AG04449 (cell line): Measurements from ENCODE around the gene RHBDL3.
A peak's percentile ranks its signal among the peaks of the same experiment; 100 is the strongest.
"Not testable (repeated sequence)": the region's sequence is repeated elsewhere in the genome, so short reads cannot be mapped to it uniquely, and the experiment has no call there.

Experiments used
- CTCF ChIA-PET: fragments of 350-600 bp; formaldehyde crosslinking; extraction: SDS; loops from one replicate; lab custom pipeline; 2021; ENCODE audit warnings: antibody characterized with exemption; lab: Yijun Ruan, JAX
- POLR2A ChIA-PET: fragments of 400-600, 350-600 bp; formaldehyde crosslinking; extraction: SDS; loops from one replicate; lab custom pipeline; 2020; ENCODE audit warnings: antibody characterized with exemption, inconsistent platforms; lab: Yijun Ruan, JAX
- DNase-seq: peaks from one replicate; pipeline ENCODE4 v3.0.0-alpha.2; 2010; ENCODE audit warnings: low read depth, low spot score
- H3K4me3 ChIP-seq: 2 replicates; pipeline ENCODE4 v1.5.1; 2011; ENCODE audit warnings: low read depth, mild to moderate bottlenecking, control low read depth, low read length
- TF ChIP-seq, protein P1 (sequence below): IDR thresholded peaks from one replicate; pipeline ENCODE4 v1.5.1; 2011; ENCODE audit warnings: mild to moderate bottlenecking, moderate library complexity, low read length, control low read depth, inconsistent platforms; ENCODE audit not compliant: insufficient read depth; ENCODE audit errors: missing control alignments

Gene RHBDL3

DNA sequence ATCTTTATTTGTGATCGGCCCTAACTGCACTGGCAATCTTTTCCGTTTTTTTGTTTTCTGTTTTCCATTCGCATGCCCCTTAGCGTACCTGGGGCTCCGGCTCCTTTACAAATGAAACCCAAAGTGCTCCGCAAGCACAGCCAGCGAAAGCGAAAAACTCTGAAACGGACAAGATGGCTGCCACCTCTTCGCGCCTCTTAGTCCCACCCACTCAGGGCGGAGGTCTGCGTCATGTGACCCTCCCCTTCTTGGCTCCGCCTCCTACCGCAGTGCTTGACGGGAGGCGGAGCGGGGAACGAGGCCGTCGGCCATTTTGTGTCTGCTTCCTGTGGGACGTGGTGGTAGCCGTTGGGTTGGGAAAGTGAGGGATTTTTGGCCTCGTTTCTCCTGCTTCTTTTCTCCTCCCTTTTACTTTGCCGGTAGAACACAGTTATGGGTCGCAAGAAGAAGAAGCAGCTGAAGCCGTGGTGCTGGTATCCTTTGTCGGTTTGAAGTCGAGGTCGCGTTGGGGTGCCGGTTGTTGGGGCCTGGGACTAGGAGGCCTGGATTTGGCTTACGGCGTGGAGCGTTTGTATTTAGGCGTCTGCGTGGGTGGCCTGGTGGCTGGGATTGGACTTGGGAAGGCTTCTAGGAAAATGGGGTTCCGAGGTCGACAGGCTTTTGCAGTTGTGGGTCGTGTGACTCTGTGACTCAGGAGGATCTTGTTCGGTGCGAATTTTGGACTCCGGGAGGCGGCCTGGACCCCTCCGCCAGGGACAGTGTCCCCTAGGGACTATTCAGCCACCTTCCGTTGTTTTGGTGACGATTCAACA is 84.4 kb downstream of the RHBDL3 start, which contains the start of gene ZNF207:
TSS of gene ZNF207 (plus strand) at position 304 of the 812 bp plus-strand sequence. CDS start at position 433, 129 bp downstream.
- ChIA-PET POLR2A (interaction anchor here (1.0 kb wide), 1 partner anchor 8 kb away, joined by 8 read pairs; no protein-coding TSS in a partner anchor), CTCF (interaction anchor here (1.5 to 2.0 kb wide), 2 partner anchors 24 to 97 kb away, joined by 3 to 8 read pairs; no protein-coding TSS in a partner anchor)
- H3K4me3 ChIP-seq: peak within 1 kb of the TSS; percentile 88
- peak; percentile 75 for DNase-seq
- TF ChIP-seq, protein P1, sequence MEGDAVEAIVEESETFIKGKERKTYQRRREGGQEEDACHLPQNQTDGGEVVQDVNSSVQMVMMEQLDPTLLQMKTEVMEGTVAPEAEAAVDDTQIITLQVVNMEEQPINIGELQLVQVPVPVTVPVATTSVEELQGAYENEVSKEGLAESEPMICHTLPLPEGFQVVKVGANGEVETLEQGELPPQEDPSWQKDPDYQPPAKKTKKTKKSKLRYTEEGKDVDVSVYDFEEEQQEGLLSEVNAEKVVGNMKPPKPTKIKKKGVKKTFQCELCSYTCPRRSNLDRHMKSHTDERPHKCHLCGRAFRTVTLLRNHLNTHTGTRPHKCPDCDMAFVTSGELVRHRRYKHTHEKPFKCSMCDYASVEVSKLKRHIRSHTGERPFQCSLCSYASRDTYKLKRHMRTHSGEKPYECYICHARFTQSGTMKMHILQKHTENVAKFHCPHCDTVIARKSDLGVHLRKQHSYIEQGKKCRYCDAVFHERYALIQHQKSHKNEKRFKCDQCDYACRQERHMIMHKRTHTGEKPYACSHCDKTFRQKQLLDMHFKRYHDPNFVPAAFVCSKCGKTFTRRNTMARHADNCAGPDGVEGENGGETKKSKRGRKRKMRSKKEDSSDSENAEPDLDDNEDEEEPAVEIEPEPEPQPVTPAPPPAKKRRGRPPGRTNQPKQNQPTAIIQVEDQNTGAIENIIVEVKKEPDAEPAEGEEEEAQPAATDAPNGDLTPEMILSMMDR: no peak

DNA sequence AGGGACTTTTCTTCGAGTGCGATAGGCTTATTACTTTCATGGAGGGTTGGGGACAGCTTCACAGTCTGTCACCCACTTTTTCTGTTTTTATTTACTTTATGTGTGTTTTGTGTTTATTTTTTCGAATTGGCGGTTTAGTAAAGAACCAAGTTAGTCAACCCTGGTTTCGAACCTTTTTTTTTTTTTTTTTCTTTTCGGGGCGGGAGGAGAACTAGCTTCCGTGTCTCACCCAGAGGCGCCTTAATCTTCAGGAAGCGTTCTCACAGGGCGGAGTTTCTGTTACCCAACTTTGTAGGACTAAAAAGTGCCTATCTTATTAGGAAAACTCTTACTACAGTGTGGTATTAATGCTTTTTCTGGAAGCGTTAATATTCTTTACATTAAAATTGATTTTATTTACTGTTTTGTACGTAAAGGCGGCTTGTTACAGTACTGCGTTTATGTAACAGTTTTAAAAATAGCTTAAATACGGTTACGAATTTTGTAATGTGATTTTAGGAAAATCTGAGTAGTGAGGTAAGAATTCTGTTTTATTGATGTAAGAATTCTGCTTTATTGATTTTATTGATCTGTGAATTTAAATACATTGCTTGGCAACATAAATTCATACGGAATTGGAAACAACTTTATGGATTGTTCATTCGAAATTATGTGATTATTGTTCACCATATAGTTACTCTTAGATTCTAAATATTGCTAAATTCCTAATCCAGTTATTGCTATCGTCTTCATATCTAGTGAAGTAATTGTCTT is 85.2 kb downstream of the RHBDL3 start:
- no peak for DNase-seq
- POLR2A ChIA-PET: interaction anchor here (0.8 to 1.0 kb wide), 2 partner anchors 9 to 15 kb away, joined by 3 to 8 read pairs; no protein-coding TSS in a partner anchor
- CTCF ChIA-PET: interaction anchor here (1.2 to 2.0 kb wide), 3 partner anchors 18 to 98 kb away, joined by 3 to 8 read pairs (median 3); no protein-coding TSS in a partner anchor
- H3K4me3 ChIP-seq: peak overlapping the region; percentile 88
- TF ChIP-seq, protein P1: no peak

DNA sequence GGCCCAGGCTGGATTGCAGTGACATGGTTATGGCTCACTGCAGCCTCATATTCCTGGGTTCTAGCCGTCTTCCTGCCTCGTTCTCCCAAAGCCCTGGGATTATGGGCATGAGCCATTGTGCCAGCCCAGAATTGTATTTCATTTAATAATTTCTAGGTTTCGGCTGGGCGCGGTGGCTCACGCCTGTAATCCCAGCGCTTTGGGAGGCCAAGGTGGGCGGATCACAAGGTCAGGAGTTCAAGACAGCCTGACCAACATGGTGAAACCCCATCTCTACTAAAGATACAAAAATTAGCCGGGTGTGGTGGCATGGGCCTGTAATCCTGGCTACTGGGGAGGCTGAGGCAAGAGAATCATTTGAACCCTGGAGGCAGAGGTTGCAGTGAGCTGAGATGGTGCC is 87.1 kb downstream of the RHBDL3 start:
- H3K4me3 ChIP-seq: peak overlapping the region; percentile 36
- DNase-seq, CTCF ChIA-PET, POLR2A ChIA-PET: not testable (repeated sequence)

DNA sequence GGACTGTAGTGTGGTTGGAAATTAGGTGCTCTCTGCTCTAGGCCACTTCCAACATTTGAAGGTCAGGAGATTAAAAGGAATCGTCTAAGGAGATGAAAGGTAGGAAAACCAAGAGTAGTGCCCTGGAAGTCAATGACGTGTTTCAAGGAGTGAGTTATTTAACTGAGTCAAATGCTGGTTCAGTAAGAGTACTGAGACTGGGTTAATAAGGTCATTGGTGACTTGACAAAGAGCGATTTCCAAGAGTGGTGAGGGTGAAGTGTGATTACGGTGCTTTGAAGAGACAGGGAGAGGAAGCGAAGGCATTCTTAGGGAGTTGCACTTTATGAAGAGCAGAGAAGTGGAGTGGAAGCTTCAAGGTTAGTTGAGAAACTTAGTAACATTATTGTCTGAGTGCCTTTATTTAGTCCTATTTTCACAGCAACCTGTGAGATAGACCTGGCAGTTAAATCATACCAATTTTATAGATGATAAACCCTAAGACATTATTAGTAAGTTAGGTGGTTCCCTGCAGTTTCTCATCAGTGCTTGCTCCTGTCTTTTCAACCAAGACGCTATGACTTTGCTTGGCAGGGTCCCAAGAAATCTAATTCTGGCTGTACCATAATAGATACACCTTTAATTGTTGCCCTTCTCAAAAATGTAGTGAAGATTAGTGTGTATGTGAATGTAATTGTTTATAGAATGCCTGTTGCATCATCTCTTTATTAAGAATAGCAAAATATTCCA is 90.2 kb downstream of the RHBDL3 start:
- TF ChIP-seq, protein P1: no peak
- DNase-seq: no peak
- CTCF ChIA-PET: interaction anchor here (0.8 to 1.4 kb wide), 3 partner anchors 16 to 92 kb away, joined by 3 read pairs; partner anchors contain the start of gene PSMD11
- POLR2A ChIA-PET: interaction anchor here (0.6 kb wide), 1 partner anchor 181 kb away, joined by 3 read pairs; no protein-coding TSS in a partner anchor
- H3K4me3 ChIP-seq: no peak overlapping the region

DNA sequence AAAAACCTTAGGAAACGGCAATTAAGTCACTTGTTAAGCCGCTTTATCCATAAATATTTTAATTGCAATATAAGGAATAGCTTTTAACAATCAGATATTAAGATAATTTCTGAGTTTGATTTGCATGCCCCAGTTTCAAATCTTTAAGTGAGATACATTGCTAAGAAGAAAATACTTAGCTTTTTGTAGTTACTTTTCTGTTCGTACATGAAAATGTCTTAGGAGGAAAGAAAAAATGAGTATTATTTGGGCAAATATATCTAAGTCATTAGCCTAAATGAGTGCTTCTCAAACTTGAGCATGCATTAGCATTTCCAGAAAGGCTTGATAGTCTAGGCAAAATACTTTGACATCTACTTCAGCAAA is 90.7 kb downstream of the RHBDL3 start:
- H3K4me3 ChIP-seq: no peak overlapping the region
- no peak for DNase-seq
- POLR2A ChIA-PET: interaction anchor here (0.6 kb wide), 1 partner anchor 181 kb away, joined by 3 read pairs; no protein-coding TSS in a partner anchor
- TF ChIP-seq, protein P1: no peak
- CTCF ChIA-PET: interaction anchor here (1.3 to 1.4 kb wide), 2 partner anchors 16 to 88 kb away, joined by 3 read pairs; partner anchors contain the start of gene PSMD11

DNA sequence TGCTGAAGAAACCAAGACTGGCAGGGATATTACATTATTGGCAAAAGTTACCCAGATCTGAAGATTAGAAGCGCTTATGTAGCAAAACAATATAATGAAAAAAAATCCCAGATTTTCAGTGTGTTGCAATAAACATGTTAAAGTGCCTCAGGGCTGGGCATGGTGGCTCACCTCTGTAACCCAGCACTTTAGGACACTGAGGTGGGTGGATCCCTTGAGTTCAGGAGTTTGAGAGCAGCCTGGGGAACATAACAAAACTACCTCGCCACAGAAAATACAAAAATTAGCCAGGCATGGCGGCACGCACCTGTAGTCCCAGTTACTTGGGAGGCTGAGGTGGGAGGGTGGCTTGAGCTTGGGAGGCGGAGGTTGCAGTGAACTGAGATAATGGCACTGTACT is 91.1 kb downstream of the RHBDL3 start:
- TF ChIP-seq, protein P1: no peak
- ChIA-PET POLR2A (no interaction called here), CTCF (interaction anchor here (1.3 to 1.4 kb wide), 2 partner anchors 15 to 87 kb away, joined by 3 read pairs; partner anchors contain the start of gene PSMD11)
- DNase-seq: no peak
- H3K4me3 ChIP-seq: no peak overlapping the region
